DMS114 treated with DMSO at 0.1 percent for 48 hours (cell line): Measurements from ENCODE around the gene GOLGA6B.
"Not testable (repeated sequence)": the region's sequence is repeated elsewhere in the genome, so short reads cannot be mapped to it uniquely, and the experiment has no call there.

Source experiments
- DNase-seq: peaks from one replicate; lab custom pipeline; 2025; ENCODE audit not compliant: unreplicated experiment; lab: John Stamatoyannopoulos, UW

Gene GOLGA6B

DNA sequence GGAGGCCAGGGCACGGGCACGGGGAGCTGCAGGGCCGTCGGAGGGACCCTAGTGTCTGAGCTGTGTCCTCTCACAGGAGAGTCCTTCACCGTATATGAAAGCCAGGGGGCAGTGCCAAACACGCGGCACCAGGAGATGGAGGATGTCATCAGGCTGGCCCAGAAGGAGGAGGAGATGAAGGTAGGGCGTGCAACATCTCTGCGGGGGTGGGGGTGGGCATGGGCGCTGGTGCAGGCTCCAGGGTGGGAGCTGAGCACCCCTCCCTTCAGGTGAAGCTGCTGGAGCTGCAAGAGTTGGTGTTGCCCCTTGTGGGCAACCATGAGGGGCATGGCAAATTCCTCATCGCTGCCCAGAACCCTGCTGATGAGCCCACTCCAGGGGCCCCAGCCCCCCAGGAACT, 11.2 kb downstream of the GOLGA6B start:
- not testable (repeated sequence) for DNase-seq

DNA sequence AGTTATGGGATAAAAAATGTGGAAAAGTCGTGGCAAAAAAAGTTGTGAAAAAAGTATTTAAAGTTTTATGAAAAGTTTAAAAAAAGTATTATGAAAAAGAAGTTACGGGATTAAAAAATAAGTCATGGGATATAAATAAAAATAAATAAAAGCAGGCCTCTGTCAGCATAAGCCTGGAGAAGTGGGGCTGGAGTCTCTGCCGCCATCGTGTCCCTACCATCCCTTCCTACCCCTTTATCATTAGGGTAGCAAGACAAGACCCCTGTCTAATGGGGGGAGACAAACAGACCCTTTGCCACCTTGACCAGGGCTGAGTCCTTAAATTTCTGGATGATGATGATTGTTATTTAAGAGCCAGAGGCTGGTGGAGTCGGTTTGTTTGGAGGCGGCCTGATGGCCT, 15.3 kb downstream of the GOLGA6B start:
- not testable (repeated sequence) for DNase-seq

DNA sequence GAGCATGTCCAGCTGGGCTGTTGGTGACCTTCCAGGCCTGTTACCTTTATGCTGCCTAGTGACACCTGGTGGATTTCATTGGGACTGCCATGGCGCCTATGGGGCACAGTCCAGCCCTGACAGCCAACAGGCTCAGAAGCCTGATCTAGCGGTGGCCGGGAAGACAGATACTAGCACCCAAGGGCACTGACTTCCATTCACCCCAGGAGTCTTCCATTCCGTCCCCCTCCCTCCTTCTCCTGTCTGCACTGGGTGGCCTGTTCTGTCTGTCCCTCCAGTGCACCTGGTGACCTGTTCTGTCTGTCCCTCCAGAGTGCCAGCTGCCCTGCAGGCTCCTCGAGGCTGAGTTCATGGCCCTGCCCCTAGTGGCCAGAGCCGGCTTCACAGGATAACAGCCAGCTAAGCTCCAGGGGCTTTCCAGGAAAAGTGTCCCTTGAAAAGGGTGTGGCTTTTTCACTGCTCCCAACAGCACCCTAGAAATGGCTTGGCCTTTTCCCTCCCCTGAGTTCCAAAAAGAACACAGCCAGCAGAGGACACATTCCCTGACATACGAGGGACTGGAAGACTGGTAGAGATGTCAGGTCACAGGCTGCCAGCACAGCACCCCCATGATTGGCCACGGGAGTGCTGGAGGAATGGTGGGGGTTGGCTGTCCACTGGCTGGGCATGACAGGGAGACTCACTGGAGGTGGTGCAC, 16.3 kb downstream of the GOLGA6B start:
- DNase-seq = not testable (repeated sequence)

DNA sequence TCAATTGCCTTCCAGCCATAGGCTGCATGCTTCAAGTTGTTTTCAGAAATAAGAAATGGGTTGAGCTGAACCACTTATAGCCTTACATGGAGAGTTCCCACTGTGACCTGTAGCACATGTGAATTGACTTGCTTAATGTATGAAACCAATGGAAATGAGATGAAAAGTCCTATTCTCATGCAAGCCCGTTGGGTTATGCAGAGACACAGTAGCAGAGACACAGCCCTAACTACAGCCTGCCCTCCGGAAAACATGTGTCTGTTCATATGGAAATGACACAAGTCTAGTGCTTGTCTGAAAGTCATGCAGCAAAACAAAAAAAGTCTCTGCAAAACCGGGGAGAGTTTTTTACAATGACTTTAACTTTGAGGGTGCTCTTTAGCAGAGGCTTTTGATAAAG, 17.0 kb downstream of the GOLGA6B start:
- no peak for DNase-seq

DNA sequence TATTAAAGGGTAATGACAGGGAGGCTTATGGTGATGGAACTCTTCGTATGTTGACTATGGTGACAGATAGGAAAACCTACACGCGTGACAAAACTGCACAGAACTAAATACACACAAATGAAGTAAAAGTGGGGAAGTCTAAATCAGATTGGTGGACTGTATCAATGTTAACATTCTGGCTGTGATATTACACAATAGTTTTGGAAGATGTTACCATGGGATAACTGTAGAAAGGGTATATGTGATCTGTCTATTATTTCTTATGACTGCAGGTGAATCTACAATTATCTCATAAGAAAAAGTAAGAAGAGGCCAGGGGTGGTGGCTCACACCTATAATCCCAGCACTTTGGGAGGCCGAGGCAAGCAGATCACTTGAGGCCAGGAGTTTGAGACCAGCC, 22.3 kb downstream of the GOLGA6B start:
- no peak for DNase-seq

DNA sequence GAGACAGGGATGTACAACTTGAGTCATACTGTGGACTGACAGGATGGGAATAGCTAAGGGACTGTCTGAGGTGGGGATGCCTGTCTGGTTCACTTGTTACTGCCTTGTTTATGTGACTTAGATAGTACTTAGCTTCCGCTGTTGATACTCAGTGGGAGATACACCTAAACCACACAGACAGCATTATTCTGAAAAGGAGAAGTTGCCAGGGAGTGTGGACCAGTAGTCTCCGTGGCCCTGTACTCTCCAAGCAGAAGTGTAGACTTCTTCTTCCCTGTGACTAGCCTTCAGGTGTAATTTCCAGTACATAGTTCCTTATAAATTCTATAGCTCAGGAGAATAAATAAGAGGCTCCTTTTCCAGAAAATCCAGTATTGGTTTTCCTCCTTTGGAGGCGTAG, 26.4 kb downstream of the GOLGA6B start:
- no peak for DNase-seq

DNA sequence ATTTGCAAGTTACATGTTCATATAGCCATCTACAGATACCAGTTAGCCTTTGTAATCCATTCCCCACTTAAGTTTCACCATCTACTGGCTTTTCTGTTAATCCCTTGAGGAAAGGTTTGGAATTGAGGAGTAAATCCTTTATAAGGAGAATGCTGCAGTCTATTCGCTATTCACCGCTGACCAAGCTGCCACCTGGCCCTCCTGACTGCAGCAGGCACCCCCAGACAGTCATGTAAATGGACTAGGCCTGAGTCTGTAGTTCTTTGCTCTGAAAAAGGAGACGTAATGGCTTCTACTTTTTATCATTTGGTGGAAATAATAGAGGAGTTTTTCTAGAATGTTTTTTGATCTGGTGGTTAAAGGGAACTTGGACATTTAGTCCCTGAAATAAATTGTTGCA, 28.3 kb downstream of the GOLGA6B start:
- no peak for DNase-seq

DNA sequence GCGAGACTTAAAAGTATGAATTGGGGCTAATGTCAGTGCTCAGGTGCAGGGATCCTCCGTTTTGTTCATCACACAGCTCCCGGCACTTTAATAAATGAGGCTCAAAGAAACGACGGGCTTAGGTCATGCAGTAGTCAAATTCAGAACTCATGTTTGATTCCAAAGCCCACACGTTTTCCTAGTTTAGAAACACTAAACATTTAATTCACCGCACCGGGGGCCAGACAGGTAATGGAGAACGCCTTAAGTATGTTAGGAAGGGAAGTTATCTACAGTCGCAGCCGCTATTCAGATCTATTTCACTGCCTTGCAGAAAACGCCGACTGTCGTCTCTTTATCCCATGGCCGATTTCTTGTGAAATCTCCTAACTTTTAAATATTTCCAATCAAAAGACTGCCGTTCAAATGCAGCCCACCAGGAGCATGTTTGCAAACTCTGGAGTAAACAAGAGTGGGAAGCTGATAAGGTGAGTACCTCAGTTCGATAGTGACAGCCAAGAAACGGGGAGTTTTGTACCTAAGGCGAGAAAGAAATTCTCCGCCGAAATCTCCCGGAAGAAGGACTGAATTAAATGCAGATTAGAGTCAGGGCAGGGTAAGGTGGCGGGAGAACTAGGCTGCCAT, 30.9 kb downstream of the GOLGA6B start:
- DNase-seq = no peak

DNA sequence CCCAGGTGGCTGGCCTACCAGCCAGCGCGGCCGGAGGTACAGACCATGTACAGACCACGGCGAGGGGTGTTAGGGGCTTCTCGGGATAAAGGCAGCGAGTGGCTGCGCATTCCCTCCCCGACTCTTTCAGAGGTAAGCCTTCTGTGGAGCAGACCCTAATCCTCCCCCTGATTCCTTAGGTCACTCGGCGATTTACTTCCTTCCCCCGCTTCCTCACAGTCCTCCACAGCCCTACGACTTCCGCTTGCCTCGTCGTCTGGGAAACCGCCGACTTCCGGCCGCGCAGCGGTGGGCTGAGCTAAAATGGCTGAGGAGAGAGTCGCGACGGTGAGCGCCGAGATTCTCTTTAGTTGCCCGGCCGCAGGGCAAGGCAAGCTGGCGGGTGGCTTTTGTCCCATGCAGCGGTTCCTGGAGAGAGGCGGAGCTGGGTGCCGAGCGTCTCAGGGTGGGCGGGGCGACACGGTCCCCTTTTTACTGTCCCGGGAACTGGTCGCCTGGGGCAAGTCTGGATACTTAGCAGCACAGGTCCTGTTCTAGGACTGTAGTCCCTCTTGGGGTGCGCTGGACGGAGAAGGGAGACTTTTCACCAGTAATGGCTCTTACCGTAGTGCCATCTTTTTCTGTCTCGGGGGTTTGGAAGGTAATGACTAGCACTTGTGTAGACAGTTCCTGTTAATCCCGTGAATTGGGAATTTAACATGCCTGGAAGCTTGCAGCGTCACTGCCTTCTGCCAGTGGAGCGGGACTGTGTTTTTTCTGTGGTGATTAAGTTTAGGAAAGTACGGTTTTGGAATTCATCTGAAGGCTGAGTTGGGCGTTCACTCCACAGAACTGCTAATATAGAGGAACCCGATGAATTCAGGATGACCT, 31.7 kb downstream of the GOLGA6B start, which contains the start of the genes BBS4 and HIGD2B:
TSS of gene BBS4 (plus strand) at position 283 of the 870 bp plus-strand sequence. CDS start at position 304, 21 bp downstream.
TSS of gene HIGD2B (minus strand) at position 258 of the 870 bp plus-strand sequence. CDS start 9,808 bp downstream, outside the sequence.
- no peak for DNase-seq

DNA sequence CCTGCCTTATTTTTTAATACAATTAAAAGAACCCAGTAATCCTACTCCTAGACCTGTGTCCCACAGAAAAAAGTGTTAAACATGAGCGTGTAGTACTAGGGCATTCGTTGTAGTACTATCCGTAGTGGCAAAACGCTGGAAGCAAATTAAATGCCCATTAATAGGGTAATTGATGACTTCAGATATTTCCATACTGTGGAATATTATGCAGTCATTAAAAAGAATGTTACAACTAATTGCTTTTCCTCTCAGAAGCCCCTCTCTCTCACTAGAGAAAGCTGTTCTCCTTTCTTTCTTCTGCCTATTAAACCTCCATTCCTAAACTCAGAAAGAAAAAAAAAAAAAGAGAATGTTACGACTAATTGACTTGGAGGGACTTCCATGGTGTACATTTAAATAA, 34.2 kb downstream of the GOLGA6B start:
- DNase-seq = no peak

DNA sequence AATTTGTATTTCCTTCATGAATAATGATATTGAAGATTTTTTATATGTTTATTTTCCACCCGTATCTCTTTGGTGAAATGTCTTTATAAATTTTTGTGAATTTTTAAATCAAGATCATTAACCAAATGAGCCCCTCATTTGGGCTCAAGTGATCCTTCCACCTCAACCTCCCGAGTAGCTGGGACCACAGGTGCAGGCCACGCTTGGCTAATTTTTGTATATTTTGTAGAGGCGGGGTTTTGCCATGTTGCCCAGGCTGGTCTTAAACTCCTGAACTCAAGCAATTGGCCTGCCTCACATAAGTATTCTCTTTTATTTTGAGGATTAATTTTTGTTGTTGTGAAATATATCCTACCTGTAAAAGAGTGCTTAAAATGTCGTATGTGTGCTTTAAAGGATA, 36.4 kb downstream of the GOLGA6B start:
- DNase-seq = no peak

DNA sequence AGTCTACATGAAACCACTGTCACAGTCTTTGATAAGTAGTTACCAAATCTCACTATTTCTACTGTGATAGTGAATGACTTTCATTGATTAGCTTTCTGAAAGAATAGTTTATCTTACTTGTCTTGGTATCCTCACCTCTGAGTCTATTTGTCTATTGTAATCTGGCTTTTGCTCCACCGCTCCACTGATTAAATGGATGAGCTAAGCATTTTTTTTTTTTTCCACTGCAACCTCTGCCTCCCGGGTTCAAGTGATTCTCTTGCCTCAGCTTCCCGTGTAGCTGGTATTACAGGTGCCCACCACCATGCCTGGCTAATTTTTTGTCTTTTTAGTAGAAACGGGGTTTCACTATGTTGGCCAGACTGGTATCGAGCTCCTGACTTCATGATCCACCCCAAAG, 44.4 kb downstream of the GOLGA6B start:
- no peak for DNase-seq

DNA sequence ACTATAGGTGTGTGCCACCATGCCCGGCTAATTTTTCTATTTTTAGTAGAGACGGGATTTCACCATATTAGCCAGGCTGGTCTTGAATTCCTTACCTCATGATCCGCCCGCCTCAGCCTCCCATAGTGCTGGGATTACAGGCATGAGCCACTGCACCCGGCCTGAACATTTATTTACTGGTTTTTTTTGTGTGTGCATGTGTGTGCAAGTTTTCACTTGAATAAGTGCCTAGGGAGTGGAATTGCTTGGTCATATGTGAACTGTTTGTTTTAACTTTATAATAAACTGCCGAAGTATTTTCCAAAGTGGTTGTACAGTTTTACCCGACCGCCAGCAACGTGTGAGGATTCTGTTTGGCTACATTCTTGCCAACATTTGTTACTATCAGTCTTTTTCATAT, 45.6 kb downstream of the GOLGA6B start:
- DNase-seq = no peak

DNA sequence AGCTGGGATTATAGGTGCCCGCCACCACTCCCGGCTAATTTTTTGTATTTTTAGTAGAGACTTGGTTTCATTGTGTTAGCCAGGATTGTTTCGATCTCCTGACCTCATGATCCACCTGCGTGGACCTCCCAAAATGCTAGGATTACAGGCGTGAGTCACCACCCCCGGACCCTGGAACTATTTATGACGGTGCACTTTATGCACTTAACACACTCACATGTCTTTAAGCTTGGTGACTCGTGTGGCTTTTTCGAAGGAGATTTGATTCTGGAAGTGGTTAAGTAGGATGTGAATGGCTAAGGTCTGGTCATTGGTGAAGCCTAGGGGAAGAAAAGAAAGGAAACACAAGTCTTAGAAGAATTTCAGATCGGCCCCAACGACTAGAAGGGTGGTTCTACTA, 51.8 kb downstream of the GOLGA6B start:
- no peak for DNase-seq

DNA sequence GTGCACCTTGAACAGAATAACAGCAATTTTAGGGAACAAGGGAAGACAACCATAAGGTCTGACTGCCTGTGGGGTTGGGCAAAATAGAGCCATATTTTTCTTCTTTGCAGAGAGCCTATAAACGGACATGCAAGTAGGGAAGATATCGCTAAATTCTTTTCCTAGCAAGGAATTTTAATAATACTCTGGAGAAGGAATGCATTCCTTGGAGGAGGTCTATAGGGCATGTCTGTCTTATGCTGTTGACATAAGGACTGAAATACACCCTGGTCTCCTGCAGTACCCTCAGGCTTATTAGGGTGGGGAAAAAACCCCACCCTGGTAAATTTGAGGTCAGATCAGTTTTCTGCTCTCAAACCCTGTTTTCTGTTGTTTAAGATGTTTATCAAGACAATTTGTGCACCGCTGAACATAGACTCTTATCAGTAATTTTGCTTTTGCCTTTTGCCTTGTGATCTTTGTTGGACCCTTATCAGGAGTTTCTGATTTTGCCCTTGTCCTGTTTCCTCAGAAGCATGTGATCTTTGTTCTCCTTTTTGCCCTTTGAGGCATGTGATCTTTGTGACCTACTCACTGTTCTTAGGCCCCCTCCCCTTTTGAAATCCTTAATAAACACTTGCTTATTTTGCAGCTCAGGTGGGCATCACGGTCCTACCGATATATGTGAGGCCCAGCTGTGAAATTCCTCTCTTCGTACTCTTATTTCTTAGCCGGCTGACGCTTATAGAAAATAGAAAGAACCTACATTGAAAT, 54.2 kb downstream of the GOLGA6B start:
- DNase-seq = not testable (repeated sequence)
